GM19025 (cell line): ENCODE measurements around the gene UNC5B.
"Not testable (repeated sequence)": the region's sequence is repeated elsewhere in the genome, so short reads cannot be mapped to it uniquely, and the experiment has no call there.

Experiments
- ATAC-seq: cut with Tn5 transposase; IDR thresholded peaks from one replicate; pipeline ENCODE4 v1.9.1; 2021; ENCODE audit warnings: mild to moderate bottlenecking, low read depth, moderate library complexity; ENCODE audit not compliant: unreplicated experiment

Gene UNC5B

DNA sequence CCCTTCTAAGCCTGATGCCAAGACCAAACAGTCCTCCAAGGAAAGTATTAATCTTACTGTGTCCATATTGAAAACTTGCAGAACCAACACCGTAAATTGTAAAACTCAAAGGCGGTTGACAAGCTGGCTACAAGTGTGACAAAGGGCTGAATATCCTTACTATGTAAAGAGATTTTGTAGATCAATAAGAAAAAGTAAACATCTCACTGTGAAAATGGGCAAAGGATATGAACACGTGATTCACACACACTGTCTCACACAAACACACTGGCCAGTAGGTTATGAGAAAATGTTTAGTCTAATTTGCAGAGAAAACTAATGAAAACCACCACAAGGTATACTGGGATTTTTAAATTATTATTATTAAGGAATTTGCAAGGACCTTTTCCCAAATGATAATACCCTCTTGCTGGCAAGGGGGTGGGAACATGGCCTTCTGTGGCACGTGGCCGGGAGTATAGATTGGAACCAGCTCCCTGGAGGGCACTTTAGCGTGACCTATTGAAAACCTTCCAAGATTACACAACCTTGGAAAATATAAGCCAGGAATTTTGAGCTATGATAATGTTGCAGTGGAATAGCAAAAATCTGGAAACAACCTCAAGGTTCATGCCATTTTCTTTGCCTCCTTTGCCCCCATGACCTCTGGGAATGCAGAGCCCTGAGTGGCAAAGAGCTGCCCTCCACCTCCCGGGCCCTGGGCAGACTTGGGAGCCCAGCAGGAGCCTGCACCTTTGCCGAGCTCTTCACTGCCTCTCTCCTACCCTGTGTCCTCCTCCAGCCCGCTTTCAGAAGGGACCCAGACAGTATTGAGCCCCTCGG is 80.5 kb downstream of the UNC5B start:
- no peak for ATAC-seq

DNA sequence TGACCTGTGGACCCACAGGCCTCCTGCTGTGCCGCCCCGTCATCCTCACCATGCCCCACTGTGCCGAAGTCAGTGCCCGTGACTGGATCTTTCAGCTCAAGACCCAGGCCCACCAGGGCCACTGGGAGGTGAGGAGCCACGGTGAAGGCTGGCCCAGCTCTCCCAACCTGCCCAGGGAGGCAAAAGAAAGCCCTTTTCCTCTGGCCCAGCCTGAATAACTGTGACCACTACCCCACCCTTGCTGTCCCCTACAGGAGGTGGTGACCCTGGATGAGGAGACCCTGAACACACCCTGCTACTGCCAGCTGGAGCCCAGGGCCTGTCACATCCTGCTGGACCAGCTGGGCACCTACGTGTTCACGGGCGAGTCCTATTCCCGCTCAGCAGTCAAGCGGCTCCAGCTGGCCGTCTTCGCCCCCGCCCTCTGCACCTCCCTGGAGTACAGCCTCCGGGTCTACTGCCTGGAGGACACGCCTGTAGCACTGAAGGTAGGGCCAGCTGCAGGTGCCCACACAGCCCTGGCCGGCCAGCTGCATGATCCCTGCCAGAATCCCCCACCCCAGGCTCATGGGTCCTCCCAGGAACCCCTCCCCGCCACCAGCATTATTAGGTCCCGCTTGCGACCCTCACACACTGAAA is 81.2 kb downstream of the UNC5B start:
- ATAC-seq: no peak

DNA sequence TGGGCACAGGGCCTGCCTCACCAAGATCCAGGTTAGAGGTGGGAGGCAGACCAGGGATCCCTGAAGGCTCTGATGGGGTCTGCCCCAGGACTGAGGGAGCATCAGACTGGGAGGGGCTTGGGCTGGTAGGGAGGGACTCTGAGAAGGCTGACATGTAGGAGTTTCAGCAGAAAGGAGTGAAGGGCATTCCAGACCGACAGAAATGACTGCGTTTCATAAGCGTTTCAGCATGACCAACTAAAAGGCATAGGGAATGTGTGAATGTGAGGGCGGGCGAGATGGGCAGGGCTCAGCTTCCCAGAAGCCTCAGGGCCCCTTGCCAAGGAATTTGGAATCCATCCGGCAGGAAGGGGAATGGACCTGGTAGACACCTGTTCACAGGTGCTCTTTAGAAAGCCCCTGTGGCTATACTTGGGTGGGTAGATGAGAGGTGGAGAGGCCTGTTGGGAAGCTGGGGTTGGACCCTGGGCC is 81.8 kb downstream of the UNC5B start:
- ATAC-seq: no peak

DNA sequence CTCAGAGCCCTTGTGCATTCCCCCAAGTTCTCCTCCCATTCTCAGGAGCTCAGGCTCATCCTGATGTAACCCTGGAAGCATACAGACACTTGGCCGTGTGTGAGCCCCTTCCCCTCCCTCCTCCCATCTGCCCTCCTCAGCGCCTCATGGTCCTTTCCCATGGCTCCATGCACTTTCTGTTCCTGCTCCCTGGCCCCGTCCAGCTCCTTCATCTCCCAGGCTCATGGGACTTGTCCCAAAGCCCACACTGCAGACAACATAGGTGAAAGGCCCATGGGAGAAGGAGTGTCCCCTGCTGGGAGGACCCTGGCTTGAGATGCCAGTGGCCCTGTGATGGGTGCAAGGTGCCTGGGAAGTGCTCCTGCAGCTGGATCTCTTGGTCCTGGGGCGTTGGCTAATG is 82.5 kb downstream of the UNC5B start:
- no peak for ATAC-seq

DNA sequence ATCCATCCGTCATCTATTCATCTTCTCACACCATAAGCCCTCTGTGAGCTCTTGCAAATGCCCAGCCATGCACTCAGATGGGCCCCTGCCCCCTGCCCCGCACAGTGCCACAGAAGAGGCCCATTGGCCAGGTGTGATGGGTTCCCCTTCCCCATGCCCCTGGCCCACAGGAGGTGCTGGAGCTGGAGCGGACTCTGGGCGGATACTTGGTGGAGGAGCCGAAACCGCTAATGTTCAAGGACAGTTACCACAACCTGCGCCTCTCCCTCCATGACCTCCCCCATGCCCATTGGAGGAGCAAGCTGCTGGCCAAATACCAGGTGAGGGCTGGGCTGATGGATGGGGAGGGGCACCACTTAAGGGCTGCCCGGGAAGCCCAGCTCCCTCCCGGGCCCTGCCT is 83.3 kb downstream of the UNC5B start:
- no peak for ATAC-seq

DNA sequence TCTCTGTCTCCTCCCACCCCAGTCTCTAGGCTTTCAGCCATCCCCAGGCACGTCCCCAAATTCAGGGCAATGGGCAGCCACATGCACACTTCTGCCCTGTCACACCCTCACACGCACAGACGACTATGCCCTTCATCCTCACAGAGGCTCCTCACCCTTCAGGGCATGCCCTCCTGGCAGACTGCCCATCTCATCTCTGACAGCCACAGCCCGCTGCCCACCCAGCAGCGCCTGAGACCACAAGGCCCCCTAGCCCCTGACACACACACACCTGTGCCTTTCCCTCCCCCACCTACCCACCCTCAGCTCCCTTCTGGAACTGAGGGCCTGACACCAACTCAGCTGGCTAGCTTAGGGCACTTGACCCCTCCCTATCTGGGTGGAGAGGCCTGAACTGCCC is 83.7 kb downstream of the UNC5B start:
- ATAC-seq: no peak

DNA sequence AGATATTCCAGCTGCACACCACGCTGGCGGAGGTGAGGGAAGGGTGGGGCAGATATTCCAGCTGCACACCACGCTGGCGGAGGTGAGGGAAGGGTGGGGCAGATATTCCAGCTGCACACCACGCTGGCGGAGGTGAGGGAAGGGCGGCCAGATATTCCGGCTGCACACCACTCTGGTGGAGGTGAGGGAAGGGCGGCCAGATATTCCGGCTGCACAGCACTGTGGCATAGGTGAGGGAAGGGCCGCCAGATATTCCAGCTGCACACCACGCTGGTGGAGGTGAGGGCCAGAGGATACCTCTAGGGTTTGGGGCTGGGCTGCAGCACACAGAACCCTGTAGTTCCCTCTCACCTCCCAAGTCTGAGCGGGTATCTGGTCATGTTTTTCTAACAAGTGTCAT is 84.4 kb downstream of the UNC5B start:
- not testable (repeated sequence) for ATAC-seq

DNA sequence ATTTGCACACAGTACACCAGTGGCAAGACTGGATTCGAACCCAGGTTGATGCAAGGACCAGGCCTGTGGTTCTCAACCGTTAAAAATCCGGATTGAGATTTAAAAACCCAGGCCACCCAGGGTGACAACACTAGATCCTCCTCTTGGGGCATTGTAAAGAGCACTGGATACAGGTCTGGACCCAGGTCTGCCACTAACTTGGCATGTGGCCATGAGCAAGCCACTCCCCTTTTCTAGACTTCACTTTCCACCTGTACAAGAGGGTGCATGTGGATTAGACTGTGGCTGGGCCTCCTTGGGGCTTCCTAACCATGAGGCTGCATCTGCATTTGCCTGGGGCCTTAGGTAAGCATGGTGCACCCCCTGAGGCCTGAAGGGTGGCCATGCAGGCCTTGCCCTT is 85.0 kb downstream of the UNC5B start:
- no peak for ATAC-seq

DNA sequence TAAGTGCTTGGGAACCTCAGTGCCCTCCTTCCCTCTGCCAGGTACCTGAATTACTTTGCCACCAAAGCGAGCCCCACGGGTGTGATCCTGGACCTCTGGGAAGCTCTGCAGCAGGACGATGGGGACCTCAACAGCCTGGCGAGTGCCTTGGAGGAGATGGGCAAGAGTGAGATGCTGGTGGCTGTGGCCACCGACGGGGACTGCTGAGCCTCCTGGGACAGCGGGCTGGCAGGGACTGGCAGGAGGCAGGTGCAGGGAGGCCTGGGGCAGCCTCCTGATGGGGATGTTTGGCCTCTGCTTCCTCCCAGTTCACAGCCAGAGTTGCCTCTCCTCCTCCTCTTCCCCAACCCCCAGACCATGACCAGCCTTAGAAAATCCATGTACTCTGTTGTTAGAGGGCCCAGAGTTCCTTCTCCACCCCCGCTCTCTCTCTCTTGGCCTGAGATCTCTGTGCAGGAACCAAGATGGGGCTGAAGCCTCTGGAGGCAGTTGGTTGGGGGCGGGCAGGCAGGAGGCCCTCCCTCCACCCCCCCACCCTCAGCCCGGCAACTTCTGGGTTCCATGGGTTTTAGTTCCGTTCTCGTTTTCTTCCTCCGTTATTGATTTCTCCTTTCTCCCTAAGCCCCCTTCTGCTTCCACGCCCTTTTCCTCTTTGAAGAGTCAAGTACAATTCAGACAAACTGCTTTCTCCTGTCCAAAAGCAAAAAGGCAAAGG is 86.9 kb downstream of the UNC5B start:
- ATAC-seq: no peak

DNA sequence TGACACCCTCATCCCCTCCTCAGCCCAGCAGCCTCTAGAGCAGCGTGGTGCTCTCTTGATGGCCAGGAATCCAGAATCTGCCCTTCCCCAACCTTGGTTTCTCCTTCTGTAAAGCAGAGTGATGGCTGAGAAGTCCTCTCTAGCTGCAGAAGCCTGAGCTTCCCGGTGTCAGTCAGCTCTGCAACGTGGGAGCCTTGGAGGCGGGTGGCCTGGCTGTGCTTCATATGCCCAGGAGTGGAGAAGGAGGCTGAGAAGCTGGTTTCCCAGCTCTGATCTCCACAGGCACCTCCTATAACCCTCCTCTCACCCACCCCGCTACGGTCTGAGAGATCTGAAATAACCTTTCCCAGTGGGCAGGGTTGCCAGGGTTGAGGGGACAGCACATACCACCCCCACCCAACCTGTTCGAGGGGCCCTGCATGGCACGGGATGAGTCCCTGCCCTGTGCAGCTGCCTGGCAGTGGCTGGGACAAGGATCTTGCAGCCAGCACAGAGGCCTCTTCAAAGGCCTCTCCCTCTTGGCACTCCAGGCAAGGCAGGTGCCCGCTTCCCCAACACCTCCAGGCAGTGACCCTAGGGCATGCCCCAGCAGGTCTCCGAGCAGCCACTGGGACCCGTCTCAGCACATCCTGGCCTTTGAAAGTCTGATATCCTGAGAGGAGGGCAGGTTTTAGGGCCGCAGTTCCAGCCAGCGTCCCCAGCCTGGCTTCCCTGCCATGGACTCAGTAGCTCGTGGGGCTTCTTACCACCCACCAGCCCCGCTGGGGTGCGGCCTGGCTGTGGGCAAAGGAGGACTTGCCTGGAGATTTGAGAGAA is 88.4 kb downstream of the UNC5B start:
- no peak for ATAC-seq

DNA sequence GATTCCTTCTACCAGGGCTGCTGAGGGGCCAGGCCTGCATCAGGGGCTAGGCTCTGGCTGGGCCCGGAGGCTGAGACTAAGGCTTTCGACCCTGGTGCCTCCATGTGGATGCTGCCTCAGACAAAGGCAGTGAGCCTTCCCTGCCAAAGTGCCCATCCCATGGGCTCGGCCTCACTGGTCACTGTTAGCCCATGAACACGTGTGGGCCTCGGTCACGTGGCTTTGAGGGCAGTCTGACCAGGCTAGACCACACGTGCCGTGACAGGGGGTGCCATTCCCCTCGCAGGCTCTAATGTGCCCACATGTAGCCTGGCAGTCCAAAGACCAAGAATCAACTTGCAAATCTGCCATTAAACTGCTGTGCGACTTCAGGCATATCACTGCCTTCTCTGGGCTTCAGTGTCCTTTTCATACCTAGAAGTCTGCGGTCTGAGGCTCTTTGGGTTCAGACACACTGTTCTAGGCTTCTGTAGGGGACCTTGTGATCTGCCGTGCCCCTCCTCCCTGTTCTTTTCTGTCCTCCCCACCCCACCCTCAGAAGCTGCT is 89.1 kb downstream of the UNC5B start:
- no peak for ATAC-seq

DNA sequence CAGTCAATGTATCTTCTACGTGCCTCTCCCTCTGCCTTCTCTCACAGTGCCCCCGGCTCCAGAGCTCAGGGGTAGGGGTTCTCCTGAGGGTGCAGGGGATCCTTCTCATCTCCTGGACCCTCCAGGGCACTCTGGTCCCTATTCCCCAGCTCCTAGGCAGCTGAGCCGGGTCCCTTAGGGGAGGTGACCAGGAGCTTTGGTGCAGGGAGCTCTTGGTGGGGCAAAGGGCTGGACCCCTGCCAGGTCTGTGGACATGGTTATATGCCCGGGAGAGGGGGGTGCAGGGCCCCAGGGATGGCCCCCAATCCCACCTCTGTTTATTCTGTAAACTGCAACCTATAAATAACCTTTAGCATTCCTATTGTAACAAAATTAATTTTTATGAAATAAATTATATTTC is 90.1 kb downstream of the UNC5B start:
- no peak for ATAC-seq

DNA sequence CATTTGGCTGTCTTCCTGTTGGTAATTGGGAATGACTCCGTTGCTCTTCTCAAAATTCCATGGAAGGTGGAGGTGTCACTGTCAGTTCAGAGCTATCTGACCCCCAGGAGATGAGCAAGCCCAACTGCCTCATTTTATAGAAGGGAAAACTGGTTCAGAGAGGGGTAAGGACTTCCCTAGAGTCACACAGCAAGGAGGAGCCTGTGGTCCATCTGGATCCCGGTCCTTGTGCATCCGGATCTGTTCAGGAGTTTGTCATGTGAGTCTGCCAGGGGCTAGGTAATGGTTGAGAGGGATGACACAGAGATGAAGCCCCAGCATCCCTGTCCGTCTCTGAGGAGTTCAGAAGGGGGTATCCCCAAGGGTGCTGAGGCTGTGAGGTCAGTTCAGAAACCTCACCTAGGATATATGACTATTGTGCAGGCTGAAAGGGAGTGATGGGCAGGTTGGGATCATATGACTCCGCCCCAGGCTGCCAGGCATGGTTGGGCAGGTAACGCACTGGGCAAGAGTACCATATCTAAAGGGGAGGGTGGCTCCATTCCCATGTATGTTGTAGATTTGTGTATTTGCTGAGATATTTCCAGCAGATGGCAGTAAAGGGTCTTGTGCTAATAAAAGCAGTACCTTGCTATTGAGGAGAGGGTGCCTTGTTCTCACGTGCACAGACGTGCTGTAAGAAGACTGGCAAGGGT is 90.7 kb downstream of the UNC5B start:
- no peak for ATAC-seq

DNA sequence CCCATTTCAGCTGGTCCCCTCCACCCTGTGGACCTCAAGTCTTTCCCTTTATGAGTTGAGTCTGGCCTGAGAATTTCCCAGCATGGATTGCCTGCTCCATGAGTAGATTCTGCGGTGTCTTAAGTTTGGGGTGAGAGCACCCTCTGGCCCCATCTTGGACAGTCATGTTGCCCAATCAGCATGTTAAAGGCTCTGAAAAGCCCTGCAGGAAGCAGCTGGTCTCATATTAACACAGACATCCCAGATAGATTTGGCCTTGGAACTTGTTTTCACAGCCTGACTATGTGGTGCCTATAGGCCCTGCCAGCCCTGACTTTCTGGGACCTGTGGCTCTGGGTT is 91.2 kb downstream of the UNC5B start:
- ATAC-seq: no peak

DNA sequence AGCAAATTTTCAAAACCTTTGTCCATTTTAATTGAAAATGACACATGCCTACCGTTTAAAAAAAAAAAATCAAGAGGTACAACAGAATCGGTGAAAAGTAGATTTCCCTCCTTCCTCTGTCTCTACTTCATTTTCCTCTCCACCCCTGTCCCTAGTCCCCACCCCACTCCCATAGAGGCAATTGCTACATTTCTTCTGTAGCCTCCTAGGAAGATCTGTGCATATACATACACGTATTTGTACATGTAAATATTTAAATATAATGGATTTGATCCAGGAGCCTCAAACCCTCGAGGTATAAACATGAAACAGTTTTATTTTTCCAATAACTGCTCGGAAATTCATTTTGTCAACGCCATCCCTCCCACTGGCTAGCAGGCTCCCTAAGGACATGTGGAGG is 92.5 kb downstream of the UNC5B start:
- ATAC-seq: no peak

DNA sequence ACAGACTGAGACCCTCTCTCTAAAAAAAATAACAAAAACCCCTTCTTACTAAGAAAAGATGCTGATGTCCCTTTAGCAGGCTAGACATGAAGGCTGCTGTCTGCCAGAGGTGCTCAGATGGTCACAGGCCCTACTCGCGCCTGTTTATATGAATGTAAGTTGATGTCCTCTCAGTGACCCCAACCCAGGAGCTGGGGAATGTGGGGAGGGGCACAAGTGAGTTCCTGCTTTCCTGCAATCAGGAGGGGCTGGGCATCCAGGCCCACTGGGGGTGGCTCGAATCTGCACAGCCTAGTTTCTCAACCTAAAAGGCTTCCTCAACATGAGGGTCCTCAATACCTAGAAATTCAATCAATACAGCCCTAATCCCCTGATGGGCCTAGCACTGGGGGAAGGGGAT is 94.6 kb downstream of the UNC5B start:
- no peak for ATAC-seq

DNA sequence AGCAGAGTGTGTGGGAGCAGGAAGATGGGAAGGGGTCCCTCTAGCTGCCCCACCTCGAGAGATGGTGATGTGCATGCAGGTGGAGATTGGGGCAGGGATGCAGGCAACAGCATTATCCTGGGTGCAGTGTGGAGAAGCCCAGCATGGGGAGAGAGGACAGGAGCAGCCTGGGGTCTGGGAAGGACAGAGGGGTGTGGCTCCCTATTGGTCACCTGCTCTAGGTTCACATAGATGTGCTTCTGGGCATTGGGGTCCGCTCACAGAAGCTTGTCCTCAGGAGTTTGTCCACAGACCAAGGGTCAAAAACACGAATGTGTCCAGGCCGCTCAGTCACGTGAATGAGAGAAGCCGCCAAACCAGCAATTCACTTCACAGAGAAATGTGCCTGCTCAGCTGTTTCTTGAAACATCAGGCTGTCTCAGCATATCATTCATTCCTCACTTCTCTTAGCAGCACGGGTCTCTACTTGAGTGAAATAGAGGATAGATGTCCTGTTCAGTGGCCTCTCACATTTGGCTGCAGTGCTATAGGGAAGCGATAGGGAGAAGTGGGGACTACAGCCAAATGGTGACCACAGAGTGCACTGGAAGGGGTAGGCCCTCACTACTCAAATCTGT is 95.2 kb downstream of the UNC5B start:
- ATAC-seq: no peak

DNA sequence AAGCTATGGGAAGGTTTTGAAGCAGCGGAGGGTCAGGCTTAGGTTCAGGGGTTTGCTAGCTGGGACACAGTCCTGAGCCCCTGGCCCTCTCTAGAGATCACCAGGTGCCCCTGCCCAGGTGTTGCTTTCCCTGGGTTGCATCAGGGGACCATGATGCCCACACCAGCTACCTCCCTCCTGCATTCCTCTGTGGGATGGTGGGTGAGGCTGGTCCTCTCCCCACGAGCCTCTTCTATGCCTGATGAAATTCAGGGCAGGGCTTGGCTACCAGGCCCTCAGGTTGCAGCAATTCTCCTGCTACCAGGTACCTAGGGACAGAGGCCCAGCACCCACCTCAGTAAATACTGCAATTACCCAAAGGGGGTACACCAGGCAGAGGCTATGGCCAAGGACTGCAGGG is 95.9 kb downstream of the UNC5B start:
- no peak for ATAC-seq

DNA sequence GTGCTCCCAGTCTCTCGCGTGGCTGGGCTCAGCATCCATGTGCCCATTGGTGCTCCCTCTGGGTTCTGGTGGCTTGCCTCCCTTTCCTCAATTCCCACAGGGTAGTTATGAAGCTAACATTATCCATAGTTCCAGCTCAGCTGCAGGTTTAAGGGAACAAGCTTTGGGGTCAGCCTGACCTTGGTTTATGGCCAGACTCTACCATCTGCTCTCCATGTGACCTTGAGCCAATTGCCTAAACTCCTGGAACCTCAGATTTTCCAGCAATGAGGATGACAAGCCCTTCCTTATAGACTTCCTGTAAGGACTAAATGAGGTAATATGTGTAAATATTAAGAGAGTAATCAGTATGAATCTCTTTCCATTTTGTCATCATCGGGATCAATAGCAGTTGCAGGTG is 96.6 kb downstream of the UNC5B start:
- ATAC-seq: no peak

DNA sequence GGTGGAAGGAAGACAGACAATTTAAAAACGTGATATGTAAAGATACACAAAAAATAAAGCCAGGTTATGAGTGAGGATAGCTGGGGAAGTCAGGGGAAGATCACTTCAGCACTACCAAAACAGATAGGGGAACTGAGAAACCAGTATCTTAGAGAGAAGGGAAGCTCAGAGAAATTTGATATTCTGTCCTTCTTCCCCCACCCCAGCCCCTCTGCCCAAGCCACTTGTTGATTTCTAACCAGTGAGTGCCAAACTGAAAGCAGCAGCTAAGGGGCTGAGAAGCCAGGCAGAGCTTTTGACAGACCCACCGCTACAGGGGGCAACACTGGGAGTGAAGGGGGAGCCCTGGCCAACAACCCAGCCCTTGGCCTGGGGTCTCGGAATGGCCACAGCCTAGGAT is 97.5 kb downstream of the UNC5B start:
- ATAC-seq: no peak
